Measurements from ENCODE around the gene PPM1E.

- TF ChIP-seq EZH2 (IDR thresholded peaks at IDR 0.05; ENCODE audit: insufficient read depth, poor library complexity, severe bottlenecking) (no peak), EZH2phosphoT487 (IDR thresholded peaks at IDR 0.05; ENCODE audit: insufficient read depth, low read depth) (no peak)
These were observed 234.0 kb downstream of the PPM1E start for GRCh38 chr17:58989629-58990028.
